Central memory CD8-positive, alpha-beta T cell (primary cell): ENCODE data around the gene DAPK1.
"Not testable (repeated sequence)": the region's sequence is repeated elsewhere in the genome, so short reads cannot be mapped to it uniquely, and the experiment has no call there.

Source experiments
- ATAC-seq: fragments of 150-1000 bp; cut with Tn5 transposase; replicated peaks from 2 replicates; pipeline ENCODE4 v1.10.0; 2022; ENCODE audit warnings: mild to moderate bottlenecking, moderate FRiP score, moderate number of reproducible peaks; ENCODE audit not compliant: poor library complexity, severe bottlenecking; ENCODE audit errors: extremely low read depth
- DNase-seq, 2 donors: peaks; one replicate each; pipeline ENCODE4 v3.0.0; 2021; ENCODE audit warnings: low spot score in 2 of 2
- H3K27ac Mint-ChIP-seq: one replicate; pipeline ENCODE4 v1.8.0; 2022; ENCODE audit warnings: low read depth, mild to moderate bottlenecking, moderate library complexity, mixed read lengths
- H3K27me3 Mint-ChIP-seq: one replicate; pipeline ENCODE4 v1.8.0; 2022; ENCODE audit warnings: mixed read lengths
- H3K36me3 Mint-ChIP-seq: one replicate; pipeline ENCODE4 v1.8.0; 2022; ENCODE audit warnings: mild to moderate bottlenecking, moderate library complexity, mixed read lengths; ENCODE audit not compliant: insufficient read depth
- H3K4me1 Mint-ChIP-seq: one replicate; pipeline ENCODE4 v1.8.0; 2022; ENCODE audit warnings: mixed read lengths
- H3K4me3 Mint-ChIP-seq: one replicate; pipeline ENCODE4 v1.8.0; 2022; ENCODE audit warnings: mild to moderate bottlenecking, moderate library complexity, mixed read lengths
- H3K9me3 Mint-ChIP-seq: one replicate; pipeline ENCODE4 v1.8.0; 2022; ENCODE audit warnings: mixed read lengths

Gene DAPK1

GRCh38 chr9:87542141-87542540 is 44.5 kb downstream of the DAPK1 start:
- Mint-ChIP-seq H3K4me3 (no peak overlapping the region), H3K9me3 (no peaks in the 10 kb centered on the region), H3K27ac (no peak overlapping the region), H3K4me1 (no peaks in the 10 kb centered on the region), H3K27me3 (peaks cover 8% of the 10 kb centered on the region), H3K36me3 (no peaks in the 10 kb centered on the region)
- ATAC-seq (no peak), DNase-seq (no peak)

DNA sequence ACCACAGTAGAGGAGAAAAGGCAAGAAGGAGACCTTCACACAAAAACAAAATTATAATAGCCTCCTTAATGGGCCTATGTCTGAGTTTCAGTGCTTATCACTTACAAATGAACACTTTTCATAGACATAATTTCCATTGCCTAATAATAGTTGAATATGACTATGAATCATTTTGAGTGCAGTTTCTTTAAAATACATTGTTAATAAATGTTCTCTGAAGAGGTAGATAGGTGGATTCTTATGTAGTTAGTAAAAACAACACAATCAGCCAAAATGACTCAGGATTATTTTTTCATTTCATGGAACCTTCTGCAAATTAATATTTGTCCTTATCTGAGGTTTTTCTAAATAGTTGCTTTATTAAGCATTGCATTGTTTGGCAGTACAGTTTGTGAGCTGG is 45.6 kb downstream of the DAPK1 start:
- Mint-ChIP-seq H3K4me1 (no peaks in the 10 kb centered on the region), H3K27ac (no peak overlapping the region), H3K4me3 (no peak overlapping the region), H3K27me3 (peaks cover 8% of the 10 kb centered on the region), H3K36me3 (peaks cover 1% of the 10 kb centered on the region), H3K9me3 (no peaks in the 10 kb centered on the region)
- DNase-seq (no peak), ATAC-seq (no peak)

GRCh38 chr9:87545858-87546257 is 48.2 kb downstream of the DAPK1 start:
- Mint-ChIP-seq H3K4me3 (no peak overlapping the region), H3K27ac (no peak overlapping the region), H3K27me3 (peaks cover 13% of the 10 kb centered on the region), H3K9me3 (peaks cover 4% of the 10 kb centered on the region), H3K36me3 (peaks cover 1% of the 10 kb centered on the region), H3K4me1 (no peaks in the 10 kb centered on the region)
- no peak for DNase-seq
- no peak for ATAC-seq

GRCh38 chr9:87546704-87547103 is 49.0 kb downstream of the DAPK1 start:
- peaks cover 4% of the 10 kb centered on the region for H3K9me3 Mint-ChIP-seq
- H3K36me3 Mint-ChIP-seq: peaks cover 1% of the 10 kb centered on the region
- no peak overlapping the region for H3K4me3 Mint-ChIP-seq
- no peaks in the 10 kb centered on the region for H3K4me1 Mint-ChIP-seq
- ATAC-seq (no peak), DNase-seq (no peak)
- H3K27me3 Mint-ChIP-seq: peaks cover 13% of the 10 kb centered on the region
- H3K27ac Mint-ChIP-seq: no peak overlapping the region

DNA sequence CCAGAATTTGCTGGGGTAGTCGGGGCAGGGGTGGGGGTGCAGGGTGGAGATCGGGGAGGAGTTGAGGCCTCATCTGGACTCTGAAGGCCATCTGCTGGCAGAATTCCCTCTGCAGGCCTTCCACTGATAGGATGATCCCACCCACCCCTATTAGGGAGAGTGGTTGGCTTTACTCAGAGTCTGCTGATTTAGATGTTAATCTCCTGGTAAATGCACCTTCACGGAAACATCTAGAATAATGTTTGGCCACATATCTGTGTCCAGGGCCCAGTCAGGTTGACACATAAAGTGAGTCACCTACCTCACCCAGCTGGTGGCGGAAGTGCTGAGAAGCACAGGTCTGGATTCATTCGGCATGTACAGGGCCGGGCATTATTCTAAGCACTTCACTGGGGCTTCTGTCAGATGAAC is 50.0 kb downstream of the DAPK1 start:
- no peaks in the 10 kb centered on the region for H3K4me1 Mint-ChIP-seq
- no peak overlapping the region for H3K4me3 Mint-ChIP-seq
- H3K27ac Mint-ChIP-seq: no peak overlapping the region
- DNase-seq: no peak
- ATAC-seq: no peak
- peaks cover 4% of the 10 kb centered on the region for H3K9me3 Mint-ChIP-seq
- peaks cover 1% of the 10 kb centered on the region for H3K36me3 Mint-ChIP-seq
- H3K27me3 Mint-ChIP-seq: peaks cover 13% of the 10 kb centered on the region

DNA sequence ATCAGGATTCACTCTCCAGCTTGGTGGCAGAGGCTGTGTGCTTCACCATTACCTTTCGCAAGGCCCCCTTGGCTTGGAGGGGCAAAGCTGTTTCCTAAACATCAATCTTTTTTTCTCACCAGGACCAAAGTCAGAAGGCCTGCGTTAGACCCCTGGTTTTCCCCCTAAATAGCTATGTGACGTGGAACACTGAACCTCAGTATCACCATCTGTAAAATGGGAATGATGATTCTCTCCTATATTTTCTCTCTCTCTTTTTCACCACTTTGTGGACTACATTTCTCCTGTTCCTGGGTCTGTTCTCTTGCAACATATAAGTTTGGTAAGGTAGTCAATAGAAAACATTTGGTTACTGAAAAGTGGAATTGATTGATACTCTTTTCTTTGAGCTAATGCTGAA is 50.5 kb downstream of the DAPK1 start:
- no peak overlapping the region for H3K4me3 Mint-ChIP-seq
- H3K36me3 Mint-ChIP-seq: peaks cover 2% of the 10 kb centered on the region
- peaks cover 4% of the 10 kb centered on the region for H3K9me3 Mint-ChIP-seq
- ATAC-seq: no peak
- no peak for DNase-seq
- no peak overlapping the region for H3K27ac Mint-ChIP-seq
- no peaks in the 10 kb centered on the region for H3K4me1 Mint-ChIP-seq
- peaks cover 13% of the 10 kb centered on the region for H3K27me3 Mint-ChIP-seq

GRCh38 chr9:87549088-87549487 is 51.4 kb downstream of the DAPK1 start:
- not testable (repeated sequence) for H3K27ac Mint-ChIP-seq, ATAC-seq, H3K36me3 Mint-ChIP-seq, H3K9me3 Mint-ChIP-seq, H3K4me3 Mint-ChIP-seq, DNase-seq, H3K4me1 Mint-ChIP-seq
- H3K27me3 Mint-ChIP-seq: peaks cover 13% of the 10 kb centered on the region

GRCh38 chr9:87549791-87550190 is 52.1 kb downstream of the DAPK1 start:
- peaks cover 4% of the 10 kb centered on the region for H3K9me3 Mint-ChIP-seq
- H3K36me3 Mint-ChIP-seq: peaks cover 2% of the 10 kb centered on the region
- no peaks in the 10 kb centered on the region for H3K4me1 Mint-ChIP-seq
- peaks cover 13% of the 10 kb centered on the region for H3K27me3 Mint-ChIP-seq
- H3K27ac Mint-ChIP-seq: no peak overlapping the region
- no peak for ATAC-seq
- no peak overlapping the region for H3K4me3 Mint-ChIP-seq
- DNase-seq: no peak

DNA sequence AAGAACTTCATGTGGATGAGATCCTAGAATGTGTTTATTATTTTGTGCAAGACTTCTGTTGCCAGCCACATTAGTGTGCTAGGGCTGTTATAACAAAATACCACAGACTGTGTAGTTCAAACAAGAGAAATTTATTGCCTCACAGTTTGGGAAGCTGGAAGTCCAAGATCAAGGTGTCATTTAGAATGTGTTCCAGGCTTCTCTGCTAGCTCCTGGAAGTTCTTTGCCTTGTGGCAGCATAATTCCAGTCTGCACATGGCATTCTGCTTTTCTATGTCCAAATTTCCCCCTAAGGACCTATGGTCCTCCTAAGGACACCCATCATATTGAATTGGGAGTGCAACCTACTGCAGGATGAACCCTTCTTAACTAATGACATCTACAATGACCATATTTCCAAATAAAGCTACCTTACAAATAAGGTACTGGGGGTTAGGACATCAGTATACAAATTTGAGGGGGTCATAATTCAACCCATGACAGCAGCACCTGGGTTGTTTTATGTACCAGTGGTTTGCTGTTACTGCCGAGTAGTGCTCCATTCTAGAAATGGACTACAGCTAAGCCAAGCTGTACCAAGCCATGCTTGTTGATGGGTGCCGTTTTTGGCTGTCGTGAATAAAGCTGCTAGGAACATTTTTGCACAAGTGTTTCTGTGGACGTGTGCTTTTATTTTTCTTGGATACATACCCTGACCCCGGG is 52.7 kb downstream of the DAPK1 start:
- no peak for ATAC-seq
- H3K9me3 Mint-ChIP-seq: peaks cover 4% of the 10 kb centered on the region
- H3K4me3 Mint-ChIP-seq: no peak overlapping the region
- H3K27me3 Mint-ChIP-seq: peaks cover 13% of the 10 kb centered on the region
- H3K4me1 Mint-ChIP-seq: no peaks in the 10 kb centered on the region
- no peak for DNase-seq
- peaks cover 2% of the 10 kb centered on the region for H3K36me3 Mint-ChIP-seq
- H3K27ac Mint-ChIP-seq: no peak overlapping the region

- ATAC-seq: no peak
- no peak for DNase-seq
Observed at GRCh38 chr9:87551772-87552217, 54.1 kb downstream of the DAPK1 start.

GRCh38 chr9:87554171-87554910 is 56.7 kb downstream of the DAPK1 start:
- no peak for DNase-seq
- no peak overlapping the region for H3K4me3 Mint-ChIP-seq

More at GRCh38 chr9:87551772-87552217, 54.1 kb downstream of the DAPK1 start:
- Mint-ChIP-seq H3K27ac (no peak overlapping the region), H3K4me1 (no peaks in the 10 kb centered on the region), H3K4me3 (no peak overlapping the region), H3K9me3 (peaks cover 4% of the 10 kb centered on the region), H3K36me3 (peaks cover 2% of the 10 kb centered on the region), H3K27me3 (peaks cover 26% of the 10 kb centered on the region)

DNA sequence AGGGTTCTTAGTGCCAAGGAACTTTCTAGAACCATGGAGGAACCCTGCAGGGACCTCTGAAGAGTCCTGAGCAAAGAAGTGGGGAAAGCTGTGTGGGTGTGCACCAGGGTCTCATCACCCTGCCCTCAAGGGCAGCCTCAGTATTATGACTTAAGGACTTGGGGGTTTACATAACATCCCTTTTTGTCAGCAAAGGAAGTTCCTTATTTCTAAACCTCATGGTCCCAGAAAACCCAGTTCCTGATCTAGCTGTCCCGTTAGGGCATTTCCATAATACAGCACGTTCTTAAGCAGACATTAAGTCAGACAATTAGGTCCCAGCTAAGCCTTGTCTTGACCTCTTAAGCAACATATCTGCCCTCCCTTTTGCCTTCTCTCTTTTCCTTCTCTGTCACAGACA is 57.3 kb downstream of the DAPK1 start:
- H3K27me3 Mint-ChIP-seq: peaks cover 16% of the 10 kb centered on the region
- peaks cover 1% of the 10 kb centered on the region for H3K36me3 Mint-ChIP-seq
- ATAC-seq (no peak), DNase-seq (no peak)
- H3K27ac Mint-ChIP-seq: no peak overlapping the region
- no peaks in the 10 kb centered on the region for H3K9me3 Mint-ChIP-seq
- H3K4me3 Mint-ChIP-seq: no peak overlapping the region
- H3K4me1 Mint-ChIP-seq: no peaks in the 10 kb centered on the region

More at GRCh38 chr9:87554171-87554910, 56.7 kb downstream of the DAPK1 start:
- no peak for ATAC-seq
- H3K4me1 Mint-ChIP-seq: no peaks in the 10 kb centered on the region
- no peaks in the 10 kb centered on the region for H3K9me3 Mint-ChIP-seq
- H3K36me3 Mint-ChIP-seq: peaks cover 1% of the 10 kb centered on the region
- H3K27ac Mint-ChIP-seq: no peak overlapping the region
- H3K27me3 Mint-ChIP-seq: peaks cover 22% of the 10 kb centered on the region

DNA sequence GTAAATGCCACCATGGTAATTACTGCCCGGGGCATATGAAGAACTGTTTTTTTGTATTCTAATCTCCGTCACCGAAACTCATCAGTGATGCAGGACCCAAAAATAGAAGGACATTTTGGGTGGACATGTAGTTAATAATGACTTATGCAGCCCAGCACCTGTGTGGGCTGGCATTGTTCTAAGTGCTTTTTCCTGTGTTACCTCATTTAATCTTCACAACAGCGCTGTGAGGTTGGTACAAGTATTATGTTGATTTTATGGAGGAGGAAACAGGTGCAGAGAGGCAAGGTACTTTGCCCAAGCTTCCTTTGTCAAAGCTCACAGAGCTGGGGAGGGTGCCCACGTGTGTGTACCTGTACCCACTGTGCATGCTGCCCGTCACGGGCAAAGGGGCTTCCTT is 58.4 kb downstream of the DAPK1 start:
- H3K9me3 Mint-ChIP-seq: no peaks in the 10 kb centered on the region
- DNase-seq (no peak), ATAC-seq (no peak)
- no peaks in the 10 kb centered on the region for H3K4me1 Mint-ChIP-seq
- no peak overlapping the region for H3K27ac Mint-ChIP-seq
- H3K27me3 Mint-ChIP-seq: peaks cover 13% of the 10 kb centered on the region
- H3K4me3 Mint-ChIP-seq: no peak overlapping the region
- H3K36me3 Mint-ChIP-seq: peaks cover 1% of the 10 kb centered on the region
